Measurements from ENCODE around the gene CFAP46.
"Not testable (repeated sequence)": the region's sequence is repeated elsewhere in the genome, so short reads cannot be mapped to it uniquely, and the experiment has no call there.

The CFAP46 gene

GRCh38 chr10:132926777-132927650 lies 15.4 kb downstream of the CFAP46 start:
- DNase-seq = no peak

- no peak for DNase-seq
These were observed 16.3 kb downstream of the CFAP46 start for GRCh38 chr10:132926070-132926469.

GRCh38 chr10:132925614-132926013 lies 16.8 kb downstream of the CFAP46 start:
- DNase-seq = no peak

GRCh38 chr10:132925071-132925561 lies 17.3 kb downstream of the CFAP46 start:
- no peak for DNase-seq

- DNase-seq = no peak
These were observed 18.1 kb downstream of the CFAP46 start for GRCh38 chr10:132924046-132924952.

- not testable (repeated sequence) for DNase-seq
These were observed 19.0 kb downstream of the CFAP46 start for GRCh38 chr10:132923384-132923783.

- no peak for DNase-seq
These were observed 19.5 kb downstream of the CFAP46 start for GRCh38 chr10:132922872-132923271.

- no peak for DNase-seq
These were observed 20.3 kb downstream of the CFAP46 start for GRCh38 chr10:132921818-132922807.

GRCh38 chr10:132921086-132921485 lies 21.3 kb downstream of the CFAP46 start:
- no peak for DNase-seq

GRCh38 chr10:132920101-132920925 lies 22.1 kb downstream of the CFAP46 start:
- DNase-seq = no peak

GRCh38 chr10:132919374-132920100 lies 22.8 kb downstream of the CFAP46 start:
- DNase-seq = no peak

GRCh38 chr10:132918617-132919373 lies 23.6 kb downstream of the CFAP46 start:
- DNase-seq = no peak

- DNase-seq = no peak
These were observed 24.1 kb downstream of the CFAP46 start for GRCh38 chr10:132918264-132918616.

GRCh38 chr10:132916956-132917666 lies 25.3 kb downstream of the CFAP46 start:
- DNase-seq = no peak

- DNase-seq = no peak
These were observed 25.9 kb downstream of the CFAP46 start for GRCh38 chr10:132916421-132916841.

- no peak for DNase-seq
These were observed 27.0 kb downstream of the CFAP46 start for GRCh38 chr10:132915411-132915810.

GRCh38 chr10:132914732-132915131 lies 27.6 kb downstream of the CFAP46 start:
- no peak for DNase-seq

- DNase-seq = no peak
These were observed 28.7 kb downstream of the CFAP46 start for GRCh38 chr10:132913559-132914115.
